AG09319 (cell line): ENCODE data around the gene LAMTOR4.
"Not testable (repeated sequence)": the region's sequence is repeated elsewhere in the genome, so short reads cannot be mapped to it uniquely, and the experiment has no call there.

Source experiments
- DNase-seq: peaks from one replicate; pipeline ENCODE4 v3.0.0-alpha.2; 2010; ENCODE audit warnings: low read depth; ENCODE audit errors: extremely low read depth
- TF ChIP-seq, protein P1 (sequence below): IDR thresholded peaks from 2 replicates; pipeline ENCODE4 v1.5.1; 2011; ENCODE audit warnings: low read depth, mild to moderate bottlenecking, inconsistent platforms, low read length, moderate library complexity

The LAMTOR4 gene

DNA sequence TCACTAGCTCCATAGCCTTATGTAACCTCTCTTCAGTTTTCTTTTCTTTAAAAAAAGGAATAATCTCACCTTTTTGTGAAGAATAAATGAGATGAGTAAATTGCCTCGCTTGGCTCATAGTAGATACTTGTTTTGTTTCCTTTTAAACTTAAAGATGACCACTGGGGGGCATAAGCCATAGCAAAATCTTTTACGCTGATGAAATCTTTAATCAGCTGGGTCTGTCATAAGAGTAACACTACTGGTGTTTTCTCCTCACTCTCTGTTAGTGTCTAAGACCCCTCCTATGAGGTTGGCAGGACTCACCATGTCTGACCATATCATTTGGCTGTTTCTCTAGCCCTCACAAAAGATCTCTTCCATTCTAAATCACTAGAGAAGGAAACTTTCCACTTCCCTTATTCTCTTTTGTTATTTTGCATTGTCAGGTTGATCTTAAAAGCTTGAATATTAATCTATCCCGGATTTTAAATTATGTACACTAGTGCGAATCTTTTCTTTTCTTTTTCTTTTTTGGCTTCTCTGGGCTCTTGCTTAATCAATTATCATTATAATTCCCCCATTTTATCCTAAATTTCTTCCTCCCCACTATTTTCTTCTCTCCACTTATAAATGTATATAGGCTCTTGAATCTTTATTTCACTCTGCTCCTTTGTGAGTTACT, 41.5 kb downstream of the LAMTOR4 start:
- DNase-seq = no peak
- TF ChIP-seq, protein P1, sequence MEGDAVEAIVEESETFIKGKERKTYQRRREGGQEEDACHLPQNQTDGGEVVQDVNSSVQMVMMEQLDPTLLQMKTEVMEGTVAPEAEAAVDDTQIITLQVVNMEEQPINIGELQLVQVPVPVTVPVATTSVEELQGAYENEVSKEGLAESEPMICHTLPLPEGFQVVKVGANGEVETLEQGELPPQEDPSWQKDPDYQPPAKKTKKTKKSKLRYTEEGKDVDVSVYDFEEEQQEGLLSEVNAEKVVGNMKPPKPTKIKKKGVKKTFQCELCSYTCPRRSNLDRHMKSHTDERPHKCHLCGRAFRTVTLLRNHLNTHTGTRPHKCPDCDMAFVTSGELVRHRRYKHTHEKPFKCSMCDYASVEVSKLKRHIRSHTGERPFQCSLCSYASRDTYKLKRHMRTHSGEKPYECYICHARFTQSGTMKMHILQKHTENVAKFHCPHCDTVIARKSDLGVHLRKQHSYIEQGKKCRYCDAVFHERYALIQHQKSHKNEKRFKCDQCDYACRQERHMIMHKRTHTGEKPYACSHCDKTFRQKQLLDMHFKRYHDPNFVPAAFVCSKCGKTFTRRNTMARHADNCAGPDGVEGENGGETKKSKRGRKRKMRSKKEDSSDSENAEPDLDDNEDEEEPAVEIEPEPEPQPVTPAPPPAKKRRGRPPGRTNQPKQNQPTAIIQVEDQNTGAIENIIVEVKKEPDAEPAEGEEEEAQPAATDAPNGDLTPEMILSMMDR = peak; percentile 41

DNA sequence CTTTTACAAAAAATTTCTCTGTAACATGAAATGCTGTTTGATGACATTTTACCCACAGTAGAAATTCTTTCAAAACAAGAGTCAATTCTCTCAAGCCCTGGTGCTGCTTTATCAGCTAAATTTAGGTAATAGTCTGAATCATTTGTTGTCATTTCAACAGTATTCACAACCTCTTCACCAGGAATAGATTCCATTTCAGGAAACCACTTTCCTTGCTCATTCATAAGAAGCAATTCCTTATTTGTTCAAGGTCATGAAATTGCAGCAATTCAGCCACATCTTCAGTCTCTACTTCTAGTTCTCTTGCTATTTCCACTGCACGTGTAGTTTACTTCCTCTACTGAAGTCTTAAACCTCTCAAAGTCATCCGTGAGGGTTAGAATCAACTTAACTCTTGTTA, 43.1 kb downstream of the LAMTOR4 start:
- TF ChIP-seq, protein P1 = no peak
- DNase-seq = no peak

- not testable (repeated sequence) for DNase-seq
These were observed 43.7 kb downstream of the LAMTOR4 start for GRCh38 chr7:100192281-100192862.

DNA sequence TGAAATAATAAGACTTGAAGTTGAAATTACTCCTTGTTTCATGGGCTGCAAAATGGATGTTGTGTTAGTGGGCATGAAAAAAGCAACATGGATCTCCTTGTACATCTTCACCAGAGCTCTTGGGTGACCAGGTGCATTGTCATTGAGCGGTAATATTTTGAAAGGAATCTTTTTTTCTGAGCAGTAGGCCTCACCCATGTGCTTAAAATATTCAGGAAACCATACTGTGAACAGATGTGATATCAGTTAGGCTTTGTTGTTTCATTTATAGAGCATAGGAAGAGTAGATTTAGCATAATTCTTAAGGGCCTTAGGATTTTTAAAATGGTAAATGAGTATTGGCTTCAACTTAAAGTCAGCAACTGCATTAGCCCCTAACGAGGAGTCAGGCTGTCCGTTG, 44.3 kb downstream of the LAMTOR4 start:
- no peak for DNase-seq
- TF ChIP-seq, protein P1 = no peak

- TF ChIP-seq, protein P1 = no peak
These were observed 46.5 kb downstream of the LAMTOR4 start for GRCh38 chr7:100195222-100195621.

DNA sequence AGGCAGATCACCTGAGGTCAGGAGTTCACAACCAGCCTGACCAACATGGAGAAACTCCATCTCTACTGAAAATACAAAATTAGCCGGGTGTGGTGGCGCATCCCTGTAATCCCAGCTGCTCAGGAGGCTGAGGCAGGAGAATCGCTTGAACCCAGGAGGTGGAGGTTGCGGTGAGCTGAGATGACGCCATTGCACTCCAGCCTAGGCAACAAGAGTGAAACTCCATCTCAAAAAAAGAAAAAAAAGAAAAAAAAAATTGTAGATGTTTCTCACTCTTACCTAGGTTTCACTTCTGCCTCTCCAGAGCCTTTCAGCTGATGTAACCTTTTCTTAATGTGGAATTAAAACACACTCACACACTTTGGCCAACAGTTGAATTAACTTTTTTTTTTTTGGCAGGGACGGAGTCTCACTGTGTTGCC, 47.2 kb downstream of the LAMTOR4 start:
- DNase-seq = not testable (repeated sequence)

More at GRCh38 chr7:100195222-100195621, 46.5 kb downstream of the LAMTOR4 start:
- DNase-seq = no peak

DNA sequence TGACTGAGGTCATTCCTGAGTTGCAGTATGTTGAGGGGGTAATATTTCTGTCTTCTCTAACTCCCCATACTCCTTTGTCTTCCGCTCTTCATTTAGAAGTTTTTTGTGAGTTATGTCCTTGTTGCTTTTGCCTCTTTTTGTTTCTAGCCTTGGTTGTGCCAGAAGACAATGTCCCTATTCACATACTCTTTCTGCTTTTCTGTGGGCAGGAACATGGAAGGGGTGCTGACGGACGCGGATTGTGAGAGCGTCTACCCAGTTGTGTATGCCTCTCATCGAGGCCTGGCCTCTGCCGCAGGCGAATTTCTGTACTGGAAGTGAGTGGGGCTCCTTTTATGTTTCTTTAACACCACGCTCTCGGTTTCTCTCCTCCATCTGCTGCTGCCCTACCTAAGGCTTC, 49.5 kb downstream of the LAMTOR4 start:
- TF ChIP-seq, protein P1 = no peak
- DNase-seq = no peak

DNA sequence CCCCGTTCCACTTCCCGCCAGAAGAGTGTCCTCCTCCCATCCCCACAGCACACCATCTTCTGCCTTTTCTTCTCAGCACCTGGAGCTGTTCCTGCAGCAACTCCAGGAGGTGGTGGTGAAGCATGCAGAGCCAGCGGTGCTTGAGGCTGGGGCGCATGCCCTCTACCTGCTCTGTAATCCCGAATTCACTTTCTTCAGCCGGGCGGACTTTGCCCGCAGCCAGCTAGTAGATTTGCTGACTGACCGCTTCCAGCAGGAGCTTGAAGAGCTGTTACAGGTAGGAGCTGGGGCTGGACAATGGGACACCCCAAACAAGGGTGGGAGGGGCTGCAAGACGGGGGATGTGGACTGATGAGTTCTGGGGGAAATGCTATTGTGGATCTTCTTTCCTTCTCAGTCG, 52.0 kb downstream of the LAMTOR4 start:
- no peak for DNase-seq
- TF ChIP-seq, protein P1 = no peak
